ENCODE data around the gene AGK.

DNA sequence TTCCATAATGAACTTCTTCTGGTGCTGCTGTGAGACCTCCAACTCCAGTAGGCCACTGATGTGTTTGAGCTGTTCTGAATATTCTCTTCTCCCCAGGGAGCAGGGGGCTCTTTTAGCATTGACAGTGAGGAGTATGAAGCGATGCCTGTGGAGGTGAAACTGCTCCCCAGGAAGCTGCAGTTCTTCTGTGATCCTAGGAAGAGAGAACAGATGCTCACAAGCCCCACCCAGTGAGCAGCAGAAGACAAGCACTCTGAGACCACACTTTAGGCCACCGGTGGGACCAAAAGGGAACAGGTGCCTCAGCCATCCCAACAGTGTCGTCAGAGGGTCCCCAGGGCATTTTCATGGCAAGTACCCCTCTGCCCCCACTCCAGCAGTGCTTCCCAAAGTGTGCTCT, 101.5 kb downstream of the AGK start:
- TF ChIP-seq POLR2A (IDR thresholded peaks at IDR 0.05): no peak
- TF ChIP-seq, protein P1, sequence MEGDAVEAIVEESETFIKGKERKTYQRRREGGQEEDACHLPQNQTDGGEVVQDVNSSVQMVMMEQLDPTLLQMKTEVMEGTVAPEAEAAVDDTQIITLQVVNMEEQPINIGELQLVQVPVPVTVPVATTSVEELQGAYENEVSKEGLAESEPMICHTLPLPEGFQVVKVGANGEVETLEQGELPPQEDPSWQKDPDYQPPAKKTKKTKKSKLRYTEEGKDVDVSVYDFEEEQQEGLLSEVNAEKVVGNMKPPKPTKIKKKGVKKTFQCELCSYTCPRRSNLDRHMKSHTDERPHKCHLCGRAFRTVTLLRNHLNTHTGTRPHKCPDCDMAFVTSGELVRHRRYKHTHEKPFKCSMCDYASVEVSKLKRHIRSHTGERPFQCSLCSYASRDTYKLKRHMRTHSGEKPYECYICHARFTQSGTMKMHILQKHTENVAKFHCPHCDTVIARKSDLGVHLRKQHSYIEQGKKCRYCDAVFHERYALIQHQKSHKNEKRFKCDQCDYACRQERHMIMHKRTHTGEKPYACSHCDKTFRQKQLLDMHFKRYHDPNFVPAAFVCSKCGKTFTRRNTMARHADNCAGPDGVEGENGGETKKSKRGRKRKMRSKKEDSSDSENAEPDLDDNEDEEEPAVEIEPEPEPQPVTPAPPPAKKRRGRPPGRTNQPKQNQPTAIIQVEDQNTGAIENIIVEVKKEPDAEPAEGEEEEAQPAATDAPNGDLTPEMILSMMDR (IDR thresholded peaks at IDR 0.05): no peak

All from uterus (tissue), 2 donors.